ENCODE results near the gene HYKK. TPM values are rescaled to one million over a fixed set of nuclear protein-coding genes. Genes with fewer than 3 reads are reported as not detected.

HYKK gene
- total and polyA plus RNA-seq, 3 experiments from 2014 or later: 0.82 to 2.0 (median 0.94) TPM

- H3K27ac ChIP-seq (ENCODE audit: low read depth, low read length): no peak overlapping the region
- no peak overlapping the region for H3K4me3 ChIP-seq (ENCODE audit: low read length)
- Mint-ChIP-seq H3K4me3 (no peak overlapping the region), H3K4me1 (peaks cover 3% of the 10 kb centered on the region in 3 donors), H3K27ac (no peak overlapping the region), H3K9me3 (no peaks in the 10 kb centered on the region), H3K27me3 (peaks cover 7 to 20% of the 10 kb centered on the region in 2 donors), H3K36me3 (peaks cover 0 to 1% (median 0%) of the 10 kb centered on the region in 3 donors)
- DNase-seq: no peak
- H3K27me3 ChIP-seq (ENCODE audit: insufficient read depth, low read length, poor library complexity, severe bottlenecking): no peaks in the 10 kb centered on the region
- ChIA-PET CTCF (no interaction called here), POLR2A (no interaction called here)
- no peaks in the 10 kb centered on the region for H3K4me1 ChIP-seq (ENCODE audit: insufficient read depth, low read length)
- no peaks in the 10 kb centered on the region for H3K9me3 ChIP-seq (ENCODE audit: low read length)
- no peaks in the 10 kb centered on the region for H3K36me3 ChIP-seq (ENCODE audit: insufficient read depth, low read length)
Measured at GRCh38 chr15:78571382-78571781, 64.0 kb downstream of the HYKK start.

- DNase-seq: no peak
- CTCF ChIA-PET: no interaction called here
- Histone ChIP-seq H3K36me3 (ENCODE audit: insufficient read depth, low read length) (no peaks in the 10 kb centered on the region), H3K27me3 (ENCODE audit: insufficient read depth, low read length, poor library complexity, severe bottlenecking) (no peaks in the 10 kb centered on the region), H3K27ac (ENCODE audit: low read depth, low read length) (no peak overlapping the region), H3K9me3 (ENCODE audit: low read length) (no peaks in the 10 kb centered on the region), H3K4me3 (ENCODE audit: low read length) (no peak overlapping the region), H3K4me1 (ENCODE audit: insufficient read depth, low read length) (no peaks in the 10 kb centered on the region)
- Mint-ChIP-seq H3K36me3 (no peaks in the 10 kb centered on the region), H3K9me3 (no peaks in the 10 kb centered on the region), H3K27me3 (peaks cover 2 to 10% of the 10 kb centered on the region in 2 donors), H3K4me1 (no peaks in the 10 kb centered on the region), H3K4me3 (no peak overlapping the region), H3K27ac (no peak overlapping the region)
- POLR2A ChIA-PET: no interaction called here
Measured at GRCh38 chr15:78573416-78573815, 66.0 kb downstream of the HYKK start.

GRCh38 chr15:78574944-78575343, 67.6 kb downstream of the HYKK start:
- H3K9me3 Mint-ChIP-seq: no peaks in the 10 kb centered on the region
- POLR2A ChIA-PET: no interaction called here
- Histone ChIP-seq H3K27me3 (ENCODE audit: insufficient read depth, low read length, poor library complexity, severe bottlenecking) (no peaks in the 10 kb centered on the region), H3K9me3 (ENCODE audit: low read length) (no peaks in the 10 kb centered on the region), H3K4me1 (ENCODE audit: insufficient read depth, low read length) (no peaks in the 10 kb centered on the region), H3K4me3 (ENCODE audit: low read length) (no peak overlapping the region), H3K27ac (ENCODE audit: low read depth, low read length) (no peak overlapping the region), H3K36me3 (ENCODE audit: insufficient read depth, low read length) (no peaks in the 10 kb centered on the region)
- H3K4me1 Mint-ChIP-seq: no peaks in the 10 kb centered on the region
- DNase-seq: no peak
- no peaks in the 10 kb centered on the region for H3K36me3 Mint-ChIP-seq
- no peak overlapping the region for H3K4me3 Mint-ChIP-seq
- CTCF ChIA-PET: interaction anchor here (0.8 kb wide), 1 partner anchor 13 kb away, joined by 5 read pairs; no protein-coding TSS in a partner anchor
- peaks cover 5 to 13% of the 10 kb centered on the region in 2 donors for H3K27me3 Mint-ChIP-seq
- H3K27ac Mint-ChIP-seq: no peak overlapping the region

Other genes starting within 250 kb of the HYKK start
- gene DNAJA4, start 243.0 kb upstream of the HYKK start, total RNA-seq: 10 to 100 TPM; 32.6 to 35.3 TPM
- 12.3 TPM for gene DNAJA4, start 243.0 kb upstream of the HYKK start, polyA plus RNA-seq
- 10 to 100 TPM; 60.2 to 62.9 TPM for gene SKIC8, start 208.0 kb upstream of the HYKK start, total RNA-seq
- gene SKIC8, start 208.0 kb upstream of the HYKK start, polyA plus RNA-seq: 82.5 TPM
- not detected for gene CRABP1, start 167.2 kb upstream of the HYKK start, total RNA-seq
- gene CRABP1, start 167.2 kb upstream of the HYKK start, polyA plus RNA-seq: not detected
- 10 to 100 TPM; 62.2 to 69.3 TPM for gene IREB2, start 69.4 kb upstream of the HYKK start, total RNA-seq
- gene IREB2, start 69.4 kb upstream of the HYKK start, polyA plus RNA-seq: 18.5 TPM
- 100 to 1,000 TPM; 228 to 239 TPM for gene PSMA4, start 32.9 kb downstream of the HYKK start, total RNA-seq
- gene PSMA4, start 32.9 kb downstream of the HYKK start, polyA plus RNA-seq: 232 TPM
- gene CHRNA5, start 57.9 kb downstream of the HYKK start, total RNA-seq: 1 to 10 TPM; 8.4 to 8.9 TPM
- 0.89 TPM for gene CHRNA5, start 57.9 kb downstream of the HYKK start, polyA plus RNA-seq
- gene CHRNA3, start 113.4 kb downstream of the HYKK start, total RNA-seq: not detected
- not detected for gene CHRNA3, start 113.4 kb downstream of the HYKK start, polyA plus RNA-seq
- gene CHRNB4, start 133.6 kb downstream of the HYKK start, total RNA-seq: not detected
- gene CHRNB4, start 133.6 kb downstream of the HYKK start, polyA plus RNA-seq: not detected

Data from CD8-positive, alpha-beta memory T cell (primary cell).